K562 (cell line): Measurements from ENCODE around the gene RETREG2. TPM values are rescaled to one million over a fixed set of nuclear protein-coding genes. Genes with fewer than 3 reads are reported as not detected.
A peak's percentile ranks its signal among the peaks of the same experiment; 100 is the strongest.

Source experiments
- ATAC-seq: fragments of 200-7000 bp; cut with Tn5 transposase; 3 replicates; pipeline ENCODE4 v1.9.1; 2020; ENCODE audit warnings: moderate library complexity
- BruUV-seq: library from RNA; stranded (reverse); fragments of 400-500 nt; replicated peaks from 2 replicates; lab custom pipeline; 2021; lab: Mats Ljungman, UMichigan
- CTCF ChIA-PET: fragments of 300-600 bp; formaldehyde crosslinking; extraction: SDS; loops from one replicate; lab custom pipeline; 2021; ENCODE audit warnings: low intra/inter-chr PET ratio; lab: Yijun Ruan, JAX
- POLR2A ChIA-PET: fragments of 300-600, 350-650 bp; sonication (Branson Sonifier 250); formaldehyde crosslinking; extraction: SDS; loops from one replicate; lab custom pipeline; 2021; ENCODE audit warnings: antibody characterized with exemption, inconsistent platforms; lab: Yijun Ruan, JAX
- DNase-seq, 4 experiments: peaks; one replicate each; pipeline versions ENCODE4 v3.0.0 to v3.0.0-alpha.2; 2011 to 2018; ENCODE audit warnings: low spot score in 3 of 4, mixed read lengths in 3 of 4; ENCODE audit errors: extremely low read depth in 1 of 4
- FAIRE-seq: peaks from 2 replicates; lab custom pipeline; 2011; peaks lifted over from hg19 to GRCh38; lab: Jason Lieb, UNC
- H2AFZ ChIP-seq: 2 replicates; pipeline ENCODE4 v1.6.0; 2011; ENCODE audit warnings: low read depth, low read length, control low read depth, inconsistent platforms
- H3K27ac ChIP-seq: fragments of 200-600 bp; 3 replicates; pipeline ENCODE4 v1.8.0; 2011; ENCODE audit warnings: low read depth, mild to moderate bottlenecking, control low read depth, inconsistent platforms, low read length, moderate library complexity, mixed read lengths; ENCODE audit errors: extremely low read depth
- H3K27me3 ChIP-seq, 2 experiments: fragments of 300-600 bp in 1 of 2; 2 replicates in 1 of 2; 3 replicates in 1 of 2; pipeline versions ENCODE4 v1.6.0 to v1.8.0; 2011; ENCODE audit warnings: inconsistent platforms in 2 of 2, low read length in 2 of 2, mild to moderate bottlenecking in 1 of 2, mixed read lengths in 1 of 2, moderate library complexity in 1 of 2; ENCODE audit not compliant: control insufficient read depth in 2 of 2, insufficient read depth in 2 of 2
- H3K36me3 ChIP-seq: fragments of 300-600 bp; 3 replicates; pipeline ENCODE4 v1.8.0; 2011; ENCODE audit warnings: mild to moderate bottlenecking, low read length, inconsistent platforms; ENCODE audit not compliant: control insufficient read depth, insufficient read depth
- H3K4me1 ChIP-seq, 2 experiments: fragments of 200-600 bp in 1 of 2; replicated peaks in 1 of 2; 2 replicates in 1 of 2; 3 replicates in 1 of 2; pipeline versions ENCODE4 v1.5.1 to v1.8.0; 2011; ENCODE audit warnings: inconsistent platforms in 2 of 2, low read length in 2 of 2, mild to moderate bottlenecking in 1 of 2, mixed read lengths in 1 of 2, moderate library complexity in 1 of 2; ENCODE audit not compliant: control insufficient read depth in 2 of 2, insufficient read depth in 2 of 2
- H3K4me2 ChIP-seq: 2 replicates; pipeline ENCODE4 v1.6.1; 2011; ENCODE audit warnings: low read length, control low read depth, inconsistent platforms, mixed read lengths; ENCODE audit not compliant: insufficient read depth
- H3K4me3 ChIP-seq: fragments of 200-600 bp; sonication (generic), shearing (Covaris generic); 2 replicates; pipeline ENCODE4 v1.5.1; 2016; ENCODE audit warnings: control low read depth, inconsistent platforms
- H3K79me2 ChIP-seq: fragments of 200-600 bp; 3 replicates; pipeline ENCODE4 v1.8.0; 2011; ENCODE audit warnings: low read length, inconsistent platforms; ENCODE audit not compliant: control insufficient read depth, insufficient read depth
- H3K9ac ChIP-seq, 2 experiments: 2 replicates each; pipeline versions ENCODE4 v1.6.0 to v1.6.1; 2011; ENCODE audit warnings: low read depth in 2 of 2, low read length in 2 of 2, control low read depth in 1 of 2, inconsistent platforms in 1 of 2, mild to moderate bottlenecking in 1 of 2, mixed read lengths in 1 of 2; ENCODE audit not compliant: insufficient read depth in 1 of 2
- H3K9me1 ChIP-seq: one replicate; pipeline ENCODE4 v1.6.0; 2011; ENCODE audit warnings: inconsistent platforms, mild to moderate bottlenecking, low read length, moderate library complexity; ENCODE audit not compliant: control insufficient read depth, insufficient read depth
- H3K9me3 ChIP-seq: replicated peaks from 2 replicates; pipeline ENCODE4 v1.5.1; 2011; ENCODE audit warnings: low read depth, low read length, inconsistent platforms; ENCODE audit not compliant: control insufficient read depth, insufficient read depth
- H4K20me1 ChIP-seq: replicated peaks from 2 replicates; pipeline ENCODE4 v1.6.1; 2011; ENCODE audit warnings: low read length, inconsistent platforms, mixed read lengths; ENCODE audit not compliant: control insufficient read depth, insufficient read depth
- CHD1 ChIP-seq: fragments of 200-600 bp; sonication (generic); IDR thresholded peaks from one replicate; pipeline ENCODE4 v1.6.1; 2012; ENCODE audit warnings: mild to moderate bottlenecking, moderate library complexity, low read length, inconsistent platforms
- HMG20B ChIP-seq: fragments of 250-450 bp; sonication (Bioruptor Pico); IDR thresholded peaks from 2 replicates; pipeline ENCODE4 v1.5.0; 2021; ENCODE audit warnings: mild to moderate bottlenecking
- PHF21A ChIP-seq: fragments of 450-650 bp; IDR thresholded peaks from 2 replicates; pipeline ENCODE4 v1.6.1; 2017; ENCODE audit warnings: low read depth, borderline replicate concordance
- STAT5A ChIP-seq: IDR thresholded peaks from 2 replicates; pipeline ENCODE4 v1.6.1; 2012; ENCODE audit warnings: low read length, inconsistent platforms, borderline replicate concordance
- ZBTB1 ChIP-seq: sonication (generic); formaldehyde crosslinking; IDR thresholded peaks from 2 replicates; pipeline ENCODE4 v1.8.1; 2023; ENCODE audit warnings: missing genetic modification reagents, low read depth, mild to moderate bottlenecking, borderline replicate concordance
- ZNF354B ChIP-seq: fragments of 250-450 bp; sonication (Bioruptor Pico); IDR thresholded peaks from 2 replicates; pipeline ENCODE4 v1.4.0; 2020
- ZZZ3 ChIP-seq: fragments of 450-650 bp; IDR thresholded peaks from 2 replicates; pipeline ENCODE4 v1.6.1; 2016; ENCODE audit warnings: antibody characterized with exemption, mild to moderate bottlenecking, moderate library complexity
- WGBS: fragments of 100-300 bp; shearing (Covaris generic); methylation state at CpG from one replicate; pipeline ENCODE4 v1.1.6; 2016; ENCODE audit warnings: low coverage, mixed read lengths; ENCODE audit not compliant: insufficient coverage; ENCODE audit errors: missing lambda C conversion rate; 5-methylcytosine and 5-hydroxymethylcytosine counted together
- in situ Hi-C: fragments of 300-500 bp; cut with MboI; formaldehyde crosslinking; loops from 4 replicates; pipeline ENCODE4 v1.15.0; 2018; ENCODE audit warnings: inconsistent platforms, mixed read lengths
- intact Hi-C: fragments of 100-400 bp; cut with micrococcal nuclease; formaldehyde crosslinking; loops from 2 replicates; pipeline ENCODE4 v1.14.2; 2022
- polyA plus RNA-seq, 8 experiments: library from polyadenylated mRNA; depleted of rRNA in 4 of 8; stranded (reverse) in 5 of 8; unstranded in 3 of 8; fragments of >200 nt; fragmentation: Nextera tagmentation in 2 of 8; fragmentation: Illumina TruSeq in 1 of 8; extraction: Ambion mirVana in 2 of 8; extraction: Trizol in 1 of 8; gene quantifications; 2 replicates each; pipeline versions ENCODE4 v1.2.1 to v1.2.3, GENCODE V29; 2011 to 2014; ENCODE audit warnings: inconsistent platforms in 1 of 8, missing spikeins in 1 of 8
- total RNA-seq, 7 experiments: library from RNA; depleted of rRNA in 6 of 7; stranded (reverse); fragments of >200 nt in 6 of 7; fragmentation: Illumina TruSeq in 2 of 7; extraction: Trizol in 2 of 7; gene quantifications; 2 replicates each; pipeline versions ENCODE4 v1.2.1 to v1.2.3, GENCODE V29; 2011 to 2021; ENCODE audit warnings: low replicate concordance in 1 of 7
- TF ChIP-seq, protein P1 (sequence below), 2 experiments: fragments of 150-350 bp in 1 of 2; IDR thresholded peaks; 2 replicates each; pipeline ENCODE4 v1.6.1; 2012 to 2016; ENCODE audit warnings: low read depth in 2 of 2, low read length in 2 of 2, mild to moderate bottlenecking in 1 of 2, moderate library complexity in 1 of 2
- TF ChIP-seq, protein P2 (sequence below): fragments of 250-450 bp; sonication (Bioruptor Pico); IDR thresholded peaks from 2 replicates; pipeline ENCODE4 v1.4.0; 2020; ENCODE audit warnings: mild to moderate bottlenecking
- TF ChIP-seq, protein P3 (sequence below), 3 experiments: fragments of 200-800 bp in 1 of 3; sonication (Bioruptor generic) in 1 of 3; sonication (generic) in 1 of 3; formaldehyde crosslinking in 1 of 3; IDR thresholded peaks; 2 replicates each; pipeline versions ENCODE4 v1.6.1 to v1.8.0; 2016 to 2022; ENCODE audit warnings: mild to moderate bottlenecking in 2 of 3, missing compliant biosample characterization in 2 of 3, missing genetic modification characterization in 2 of 3, missing genetic modification reagents in 1 of 3
- TF ChIP-seq, protein P4 (sequence below): fragments of 200-800 bp; sonication (Bioruptor generic); IDR thresholded peaks from 2 replicates; pipeline ENCODE4 v1.6.1; 2017; ENCODE audit warnings: missing genetic modification characterization, missing compliant biosample characterization

RETREG2 gene
- total and polyA plus RNA-seq, 9 of the 15 experiments (the other 6 are each of a cell fraction or from before 2014, with no cell fraction given): 4.9 to 40.1 (median 19.2) TPM

DNA sequence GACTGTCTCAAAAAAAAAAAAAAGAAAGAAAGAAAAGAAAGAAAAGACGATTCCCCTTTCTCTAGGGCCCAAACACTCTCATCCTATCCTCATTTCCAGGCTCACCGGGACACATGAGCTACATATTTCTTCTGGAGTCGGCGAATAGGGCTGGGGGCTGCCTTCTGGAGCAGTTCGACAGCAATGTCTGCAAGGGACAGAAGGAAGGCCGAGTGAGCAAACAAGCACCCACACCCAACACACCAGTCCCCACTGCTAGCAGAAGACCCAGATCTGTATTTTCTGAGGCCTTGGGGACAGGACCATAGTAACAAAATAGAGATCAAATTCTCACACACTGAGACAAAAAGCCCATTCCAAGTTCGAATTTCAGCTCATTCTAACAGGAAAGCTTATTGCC lies 2.6 kb upstream of the RETREG2 start:
- ChIA-PET CTCF (no interaction called here), POLR2A (interaction anchor here (0.9 to 1.7 kb wide), 4 partner anchors 9 to 119 kb away, joined by 3 to 5 read pairs (median 4); no protein-coding TSS in a partner anchor)
- Histone ChIP-seq H3K9me3 (no peaks in the 10 kb centered on the region), H3K27me3 (no peaks in the 10 kb centered on the region), H3K4me3 (peak overlapping the region; percentile 80; the same call in 1 of the 2 replicates), H3K9ac (peak overlapping the region; percentile 82 to 90; a peak in 2 of 4 replicates), H3K27ac (no peak overlapping the region), H2AFZ (no peak overlapping the region), H3K4me2 (peak overlapping the region; percentile 100), H3K36me3 (peaks cover 43% of the 10 kb centered on the region; the same call in 2 of the 3 replicates), H3K79me2 (peaks cover 42% of the 10 kb centered on the region), H3K9me1 (no peaks in the 10 kb centered on the region), H3K4me1 (peaks cover 13 to 25% of the 10 kb centered on the region in 2 experiments; a peak in 4 of 5 replicates), H4K20me1 (no peaks in the 10 kb centered on the region)
- no TSS peak for BruUV-seq
- no peak for ATAC-seq
- intact Hi-C loops (no loop called here), in situ Hi-C loops (no loop called here)
- 69% methylated on average over 6 of the region's 7 CpGs for WGBS
- no peak for TF ChIP-seq HMG20B (CRISPR knock-in tag)
- no peak for TF ChIP-seq ZNF354B (CRISPR knock-in tag)
- TF ChIP-seq, protein P1, sequence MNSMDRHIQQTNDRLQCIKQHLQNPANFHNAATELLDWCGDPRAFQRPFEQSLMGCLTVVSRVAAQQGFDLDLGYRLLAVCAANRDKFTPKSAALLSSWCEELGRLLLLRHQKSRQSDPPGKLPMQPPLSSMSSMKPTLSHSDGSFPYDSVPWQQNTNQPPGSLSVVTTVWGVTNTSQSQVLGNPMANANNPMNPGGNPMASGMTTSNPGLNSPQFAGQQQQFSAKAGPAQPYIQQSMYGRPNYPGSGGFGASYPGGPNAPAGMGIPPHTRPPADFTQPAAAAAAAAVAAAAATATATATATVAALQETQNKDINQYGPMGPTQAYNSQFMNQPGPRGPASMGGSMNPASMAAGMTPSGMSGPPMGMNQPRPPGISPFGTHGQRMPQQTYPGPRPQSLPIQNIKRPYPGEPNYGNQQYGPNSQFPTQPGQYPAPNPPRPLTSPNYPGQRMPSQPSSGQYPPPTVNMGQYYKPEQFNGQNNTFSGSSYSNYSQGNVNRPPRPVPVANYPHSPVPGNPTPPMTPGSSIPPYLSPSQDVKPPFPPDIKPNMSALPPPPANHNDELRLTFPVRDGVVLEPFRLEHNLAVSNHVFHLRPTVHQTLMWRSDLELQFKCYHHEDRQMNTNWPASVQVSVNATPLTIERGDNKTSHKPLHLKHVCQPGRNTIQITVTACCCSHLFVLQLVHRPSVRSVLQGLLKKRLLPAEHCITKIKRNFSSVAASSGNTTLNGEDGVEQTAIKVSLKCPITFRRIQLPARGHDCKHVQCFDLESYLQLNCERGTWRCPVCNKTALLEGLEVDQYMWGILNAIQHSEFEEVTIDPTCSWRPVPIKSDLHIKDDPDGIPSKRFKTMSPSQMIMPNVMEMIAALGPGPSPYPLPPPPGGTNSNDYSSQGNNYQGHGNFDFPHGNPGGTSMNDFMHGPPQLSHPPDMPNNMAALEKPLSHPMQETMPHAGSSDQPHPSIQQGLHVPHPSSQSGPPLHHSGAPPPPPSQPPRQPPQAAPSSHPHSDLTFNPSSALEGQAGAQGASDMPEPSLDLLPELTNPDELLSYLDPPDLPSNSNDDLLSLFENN (IDR thresholded peaks at IDR 0.05; ENCODE audit: low read depth in 2 of 2, low read length in 2 of 2): no peak
- no peak for TF ChIP-seq STAT5A
- TF ChIP-seq ZBTB1 (CRISPR knock-in tag): no peak
- TF ChIP-seq, protein P2, sequence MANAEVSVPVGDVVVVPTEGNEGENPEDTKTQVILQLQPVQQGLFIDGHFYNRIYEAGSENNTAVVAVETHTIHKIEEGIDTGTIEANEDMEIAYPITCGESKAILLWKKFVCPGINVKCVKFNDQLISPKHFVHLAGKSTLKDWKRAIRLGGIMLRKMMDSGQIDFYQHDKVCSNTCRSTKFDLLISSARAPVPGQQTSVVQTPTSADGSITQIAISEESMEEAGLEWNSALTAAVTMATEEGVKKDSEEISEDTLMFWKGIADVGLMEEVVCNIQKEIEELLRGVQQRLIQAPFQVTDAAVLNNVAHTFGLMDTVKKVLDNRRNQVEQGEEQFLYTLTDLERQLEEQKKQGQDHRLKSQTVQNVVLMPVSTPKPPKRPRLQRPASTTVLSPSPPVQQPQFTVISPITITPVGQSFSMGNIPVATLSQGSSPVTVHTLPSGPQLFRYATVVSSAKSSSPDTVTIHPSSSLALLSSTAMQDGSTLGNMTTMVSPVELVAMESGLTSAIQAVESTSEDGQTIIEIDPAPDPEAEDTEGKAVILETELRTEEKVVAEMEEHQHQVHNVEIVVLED (CRISPR knock-in tag): no peak
- no peak for TF ChIP-seq PHF21A
- TF ChIP-seq, protein P3, sequence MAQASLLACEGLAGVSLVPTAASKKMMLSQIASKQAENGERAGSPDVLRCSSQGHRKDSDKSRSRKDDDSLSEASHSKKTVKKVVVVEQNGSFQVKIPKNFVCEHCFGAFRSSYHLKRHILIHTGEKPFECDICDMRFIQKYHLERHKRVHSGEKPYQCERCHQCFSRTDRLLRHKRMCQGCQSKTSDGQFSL (CRISPR knock-in tag; IDR thresholded peaks at IDR 0.05): no peak
- TF ChIP-seq, protein P3 (tag; IDR thresholded peaks at IDR 0.05): no peak
- TF ChIP-seq CHD1: no peak
- TF ChIP-seq, protein P4, sequence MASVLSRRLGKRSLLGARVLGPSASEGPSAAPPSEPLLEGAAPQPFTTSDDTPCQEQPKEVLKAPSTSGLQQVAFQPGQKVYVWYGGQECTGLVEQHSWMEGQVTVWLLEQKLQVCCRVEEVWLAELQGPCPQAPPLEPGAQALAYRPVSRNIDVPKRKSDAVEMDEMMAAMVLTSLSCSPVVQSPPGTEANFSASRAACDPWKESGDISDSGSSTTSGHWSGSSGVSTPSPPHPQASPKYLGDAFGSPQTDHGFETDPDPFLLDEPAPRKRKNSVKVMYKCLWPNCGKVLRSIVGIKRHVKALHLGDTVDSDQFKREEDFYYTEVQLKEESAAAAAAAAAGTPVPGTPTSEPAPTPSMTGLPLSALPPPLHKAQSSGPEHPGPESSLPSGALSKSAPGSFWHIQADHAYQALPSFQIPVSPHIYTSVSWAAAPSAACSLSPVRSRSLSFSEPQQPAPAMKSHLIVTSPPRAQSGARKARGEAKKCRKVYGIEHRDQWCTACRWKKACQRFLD: no peak
- no peak for TF ChIP-seq ZZZ3
- no peak for FAIRE-seq
- no peak for DNase-seq
